ENCODE measurements around the gene SDCCAG8.
A peak's percentile ranks its signal among the peaks of the same experiment; 100 is the strongest.

Gene SDCCAG8

DNA sequence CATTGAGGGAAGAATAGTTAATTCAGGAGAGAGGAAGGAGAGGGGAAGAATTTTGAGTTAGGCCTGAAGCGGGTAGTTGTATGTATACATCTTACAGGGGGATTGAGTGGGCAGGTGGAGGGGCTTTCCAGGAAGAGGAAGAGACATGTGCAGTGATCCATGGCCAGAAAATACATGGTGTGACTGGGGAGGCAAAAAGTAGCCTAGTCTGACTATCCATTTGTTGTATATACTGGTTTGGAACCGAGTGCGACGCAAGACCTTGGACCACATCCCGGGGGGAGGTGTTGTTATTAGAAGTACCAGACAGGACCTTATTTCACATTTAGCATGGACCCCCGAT lies 158.3 kb downstream of the SDCCAG8 start:
- no peaks in the 10 kb centered on the region for H3K9me3 ChIP-seq (replicated peaks; ENCODE audit: low read length)
- peaks cover 12% of the 10 kb centered on the region for H3K36me3 ChIP-seq (ENCODE audit: insufficient read depth, low read length)
- H3K4me1 ChIP-seq (ENCODE audit: control insufficient read depth, insufficient read depth, low read length): no peaks in the 10 kb centered on the region
- H3K4me2 ChIP-seq (ENCODE audit: low read length): no peak overlapping the region
- no peak overlapping the region for H3K9ac ChIP-seq (ENCODE audit: low read depth, low read length)
- no peaks in the 10 kb centered on the region for H3K27me3 ChIP-seq (ENCODE audit: control insufficient read depth, insufficient read depth, low read length)
- no peak overlapping the region for H3K4me3 ChIP-seq (ENCODE audit: low read length)

GRCh38 chr1:243415663-243416408 lies 160.0 kb downstream of the SDCCAG8 start:
- Histone ChIP-seq H3K4me2 (ENCODE audit: low read length) (no peak overlapping the region), H3K4me3 (ENCODE audit: low read length) (no peak overlapping the region), H3K9ac (ENCODE audit: low read depth, low read length) (no peak overlapping the region), H3K9me3 (replicated peaks; ENCODE audit: low read length) (no peaks in the 10 kb centered on the region), H3K4me1 (ENCODE audit: control insufficient read depth, insufficient read depth, low read length) (no peaks in the 10 kb centered on the region), H3K27me3 (ENCODE audit: control insufficient read depth, insufficient read depth, low read length) (no peaks in the 10 kb centered on the region), H3K36me3 (ENCODE audit: insufficient read depth, low read length) (peaks cover 15% of the 10 kb centered on the region)

GRCh38 chr1:243416495-243416894 lies 160.7 kb downstream of the SDCCAG8 start:
- Histone ChIP-seq H3K4me3 (ENCODE audit: low read length) (no peak overlapping the region), H3K27me3 (ENCODE audit: control insufficient read depth, insufficient read depth, low read length) (no peaks in the 10 kb centered on the region), H3K4me1 (ENCODE audit: control insufficient read depth, insufficient read depth, low read length) (peaks cover 3% of the 10 kb centered on the region), H3K4me2 (ENCODE audit: low read length) (no peak overlapping the region), H3K9ac (ENCODE audit: low read depth, low read length) (no peak overlapping the region), H3K36me3 (ENCODE audit: insufficient read depth, low read length) (peaks cover 15% of the 10 kb centered on the region), H3K9me3 (replicated peaks; ENCODE audit: low read length) (no peaks in the 10 kb centered on the region)

DNA sequence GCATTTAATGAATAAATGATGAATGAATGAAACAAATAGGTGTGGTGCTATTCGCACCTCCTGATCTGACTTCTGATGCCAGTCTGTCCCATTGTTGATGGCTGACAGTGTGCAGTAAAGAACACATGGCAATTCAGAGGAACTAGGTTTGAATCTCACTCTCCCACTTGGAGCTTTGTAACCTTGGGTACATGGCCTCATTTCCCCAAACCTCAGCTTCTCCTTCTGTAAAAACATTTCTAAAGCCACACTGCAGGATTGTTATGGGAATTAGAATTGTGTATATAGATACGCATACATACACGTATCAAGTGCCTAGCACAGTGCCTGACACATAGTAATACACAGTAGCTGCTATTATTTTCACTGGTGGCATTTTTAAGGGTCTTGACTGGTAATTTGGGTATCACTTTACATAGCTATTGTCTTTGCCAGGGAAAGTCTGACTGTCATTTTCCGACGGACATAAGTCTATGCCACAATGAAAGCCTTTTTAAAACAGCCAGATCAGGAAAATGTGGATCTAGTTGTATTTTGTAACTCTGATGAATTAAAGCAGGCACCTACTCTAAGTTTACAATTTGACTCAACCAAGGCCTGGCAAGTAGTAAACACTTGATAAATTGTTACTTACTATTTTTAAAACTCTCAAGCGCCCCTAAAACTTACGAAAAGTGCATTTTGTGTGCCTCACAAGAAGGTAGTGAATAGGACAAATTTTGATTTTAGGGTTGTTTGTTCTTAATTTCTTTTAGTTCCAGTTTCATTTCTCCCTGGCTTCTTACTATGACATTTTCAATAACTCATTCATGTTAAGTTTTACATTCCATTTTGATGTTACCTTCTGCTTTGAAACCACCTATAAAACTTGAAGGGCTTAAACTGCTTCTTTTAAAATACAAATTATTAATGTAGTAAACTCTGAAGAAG lies 164.4 kb downstream of the SDCCAG8 start:
- Histone ChIP-seq H3K4me1 (ENCODE audit: control insufficient read depth, insufficient read depth, low read length) (peaks cover 4% of the 10 kb centered on the region), H3K9me3 (replicated peaks; ENCODE audit: low read length) (no peaks in the 10 kb centered on the region), H3K9ac (ENCODE audit: low read depth, low read length) (no peak overlapping the region), H3K27me3 (ENCODE audit: control insufficient read depth, insufficient read depth, low read length) (no peaks in the 10 kb centered on the region), H3K4me3 (ENCODE audit: low read length) (no peak overlapping the region), H3K4me2 (ENCODE audit: low read length) (no peak overlapping the region), H3K36me3 (ENCODE audit: insufficient read depth, low read length) (peaks cover 15% of the 10 kb centered on the region)

GRCh38 chr1:243420946-243421685 lies 165.3 kb downstream of the SDCCAG8 start:
- Histone ChIP-seq H3K9ac (ENCODE audit: low read depth, low read length) (no peak overlapping the region), H3K36me3 (ENCODE audit: insufficient read depth, low read length) (peaks cover 7% of the 10 kb centered on the region), H3K4me1 (ENCODE audit: control insufficient read depth, insufficient read depth, low read length) (peaks cover 4% of the 10 kb centered on the region), H3K4me3 (ENCODE audit: low read length) (peak overlapping the region; percentile 28), H3K27me3 (ENCODE audit: control insufficient read depth, insufficient read depth, low read length) (no peaks in the 10 kb centered on the region), H3K9me3 (replicated peaks; ENCODE audit: low read length) (no peaks in the 10 kb centered on the region), H3K4me2 (ENCODE audit: low read length) (peak overlapping the region; percentile 64)

DNA sequence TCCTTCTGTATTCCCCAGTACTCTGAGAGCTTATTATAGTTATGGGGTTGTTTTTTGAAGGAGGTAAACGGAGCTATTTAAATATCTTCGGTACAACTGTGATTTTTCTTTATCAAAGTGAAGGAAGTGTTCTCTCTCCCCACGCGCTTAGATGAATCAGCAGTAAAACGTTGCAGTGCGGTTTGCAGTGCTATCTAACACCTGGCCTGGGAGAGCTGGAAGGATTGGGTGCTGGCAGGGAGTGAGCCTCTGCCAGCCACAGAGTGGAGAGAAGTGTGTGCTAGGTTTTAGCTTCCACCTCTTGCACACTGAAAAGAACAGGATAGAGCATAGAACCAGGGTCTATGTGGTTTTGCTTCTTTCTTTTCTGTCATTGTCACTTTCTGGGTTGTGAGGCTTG lies 165.9 kb downstream of the SDCCAG8 start:
- H3K9ac ChIP-seq (ENCODE audit: low read depth, low read length): no peak overlapping the region
- H3K36me3 ChIP-seq (ENCODE audit: insufficient read depth, low read length): peaks cover 6% of the 10 kb centered on the region
- no peaks in the 10 kb centered on the region for H3K27me3 ChIP-seq (ENCODE audit: control insufficient read depth, insufficient read depth, low read length)
- H3K4me3 ChIP-seq (ENCODE audit: low read length): peak overlapping the region; percentile 28
- H3K4me1 ChIP-seq (ENCODE audit: control insufficient read depth, insufficient read depth, low read length): peaks cover 4% of the 10 kb centered on the region
- H3K9me3 ChIP-seq (replicated peaks; ENCODE audit: low read length): no peaks in the 10 kb centered on the region
- peak overlapping the region; percentile 64 for H3K4me2 ChIP-seq (ENCODE audit: low read length)

DNA sequence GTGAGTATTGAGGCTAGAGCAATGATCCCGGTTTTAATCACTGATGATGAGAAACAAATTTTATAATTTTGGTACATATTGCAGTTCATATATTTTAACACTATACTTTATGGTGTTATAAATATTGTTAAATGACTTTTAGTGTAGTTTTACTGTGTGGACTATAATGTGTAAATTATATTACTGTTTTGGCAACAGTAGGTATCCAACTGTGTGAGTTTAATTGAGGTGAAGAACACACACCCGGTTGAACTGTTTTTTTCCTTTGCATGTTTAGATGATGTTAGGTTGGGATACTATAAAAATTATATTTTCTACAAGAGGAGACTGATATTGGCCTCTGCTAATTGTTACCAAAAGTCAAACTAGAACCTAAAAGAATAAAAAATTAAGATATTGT lies 166.5 kb downstream of the SDCCAG8 start:
- Histone ChIP-seq H3K4me2 (ENCODE audit: low read length) (no peak overlapping the region), H3K9me3 (replicated peaks; ENCODE audit: low read length) (no peaks in the 10 kb centered on the region), H3K36me3 (ENCODE audit: insufficient read depth, low read length) (peaks cover 7% of the 10 kb centered on the region), H3K4me3 (ENCODE audit: low read length) (no peak overlapping the region), H3K27me3 (ENCODE audit: control insufficient read depth, insufficient read depth, low read length) (no peaks in the 10 kb centered on the region), H3K9ac (ENCODE audit: low read depth, low read length) (no peak overlapping the region), H3K4me1 (ENCODE audit: control insufficient read depth, insufficient read depth, low read length) (peaks cover 4% of the 10 kb centered on the region)

- Histone ChIP-seq H3K4me2 (ENCODE audit: low read length) (no peak overlapping the region), H3K9ac (ENCODE audit: low read depth, low read length) (no peak overlapping the region), H3K9me3 (replicated peaks; ENCODE audit: low read length) (no peaks in the 10 kb centered on the region), H3K36me3 (ENCODE audit: insufficient read depth, low read length) (peaks cover 7% of the 10 kb centered on the region), H3K4me1 (ENCODE audit: control insufficient read depth, insufficient read depth, low read length) (no peaks in the 10 kb centered on the region), H3K4me3 (ENCODE audit: low read length) (no peak overlapping the region), H3K27me3 (ENCODE audit: control insufficient read depth, insufficient read depth, low read length) (no peaks in the 10 kb centered on the region)
Measured at GRCh38 chr1:243428084-243428483, 172.2 kb downstream of the SDCCAG8 start.

GRCh38 chr1:243428617-243429342 lies 172.9 kb downstream of the SDCCAG8 start:
- no peaks in the 10 kb centered on the region for H3K9me3 ChIP-seq (replicated peaks; ENCODE audit: low read length)
- H3K36me3 ChIP-seq (ENCODE audit: insufficient read depth, low read length): peaks cover 7% of the 10 kb centered on the region
- no peak overlapping the region for H3K4me3 ChIP-seq (ENCODE audit: low read length)
- no peak overlapping the region for H3K4me2 ChIP-seq (ENCODE audit: low read length)
- no peak overlapping the region for H3K9ac ChIP-seq (ENCODE audit: low read depth, low read length)
- H3K4me1 ChIP-seq (ENCODE audit: control insufficient read depth, insufficient read depth, low read length): no peaks in the 10 kb centered on the region
- H3K27me3 ChIP-seq (ENCODE audit: control insufficient read depth, insufficient read depth, low read length): no peaks in the 10 kb centered on the region

- Histone ChIP-seq H3K4me1 (ENCODE audit: control insufficient read depth, insufficient read depth, low read length) (no peaks in the 10 kb centered on the region), H3K4me2 (ENCODE audit: low read length) (no peak overlapping the region), H3K27me3 (ENCODE audit: control insufficient read depth, insufficient read depth, low read length) (no peaks in the 10 kb centered on the region), H3K9me3 (replicated peaks; ENCODE audit: low read length) (no peaks in the 10 kb centered on the region), H3K36me3 (ENCODE audit: insufficient read depth, low read length) (peaks cover 7% of the 10 kb centered on the region), H3K9ac (ENCODE audit: low read depth, low read length) (no peak overlapping the region), H3K4me3 (ENCODE audit: low read length) (no peak overlapping the region)
Measured at GRCh38 chr1:243431591-243431990, 175.8 kb downstream of the SDCCAG8 start.

GRCh38 chr1:243432136-243432535 lies 176.3 kb downstream of the SDCCAG8 start:
- no peaks in the 10 kb centered on the region for H3K9me3 ChIP-seq (replicated peaks; ENCODE audit: low read length)
- H3K9ac ChIP-seq (ENCODE audit: low read depth, low read length): no peak overlapping the region
- H3K27me3 ChIP-seq (ENCODE audit: control insufficient read depth, insufficient read depth, low read length): no peaks in the 10 kb centered on the region
- H3K4me1 ChIP-seq (ENCODE audit: control insufficient read depth, insufficient read depth, low read length): no peaks in the 10 kb centered on the region
- H3K4me3 ChIP-seq (ENCODE audit: low read length): no peak overlapping the region
- no peak overlapping the region for H3K4me2 ChIP-seq (ENCODE audit: low read length)
- H3K36me3 ChIP-seq (ENCODE audit: insufficient read depth, low read length): peaks cover 7% of the 10 kb centered on the region

Data from skeletal muscle satellite cell (primary cell).